Endothelial cell (in vitro differentiated cells): ENCODE results near the gene VASP. TPM values are rescaled to one million over a fixed set of nuclear protein-coding genes. Genes with fewer than 3 reads are reported as not detected.

ENCODE experiments used
- DNase-seq: peaks from one replicate; pipeline ENCODE4 v3.0.0; 2021; ENCODE audit warnings: low spot score
- H3K27ac Mint-ChIP-seq: one replicate; pipeline ENCODE4 v1.8.0; 2021; ENCODE audit warnings: mixed read lengths, inconsistent platforms; ENCODE audit not compliant: unreplicated experiment
- H3K27me3 Mint-ChIP-seq: one replicate; pipeline ENCODE4 v1.8.0; 2021; ENCODE audit warnings: mild to moderate bottlenecking, moderate library complexity, mixed read lengths, inconsistent platforms; ENCODE audit not compliant: unreplicated experiment
- H3K36me3 Mint-ChIP-seq: one replicate; pipeline ENCODE4 v1.8.0; 2021; ENCODE audit warnings: mild to moderate bottlenecking, low read depth, mixed read lengths, inconsistent platforms; ENCODE audit not compliant: unreplicated experiment
- H3K4me1 Mint-ChIP-seq: one replicate; pipeline ENCODE4 v1.8.0; 2021; ENCODE audit warnings: mild to moderate bottlenecking, mixed read lengths, inconsistent platforms; ENCODE audit not compliant: unreplicated experiment
- H3K4me3 Mint-ChIP-seq: one replicate; pipeline ENCODE4 v1.8.0; 2021; ENCODE audit warnings: mild to moderate bottlenecking, mixed read lengths, inconsistent platforms; ENCODE audit not compliant: unreplicated experiment
- H3K9me3 Mint-ChIP-seq: one replicate; pipeline ENCODE4 v1.8.0; 2021; ENCODE audit warnings: mixed read lengths, inconsistent platforms; ENCODE audit not compliant: unreplicated experiment
- CTCF ChIP-seq: fragments of 200-600 bp; sonication (generic); IDR thresholded peaks from one replicate; pipeline ENCODE4 v1.5.0; 2021; ENCODE audit warnings: antibody characterized with exemption; ENCODE audit not compliant: unreplicated experiment
- total RNA-seq: library from RNA; stranded (reverse); fragmentation: NEBNext Ultra II Directional; extraction: Animal tissue kit (Norgen Biotek cat#: 25700); gene quantifications from one replicate; pipeline ENCODE4 v1.2.1, GENCODE V29; 2021; ENCODE audit not compliant: unreplicated experiment

Gene VASP
- total RNA-seq, 1 donor from 2014 or later, result 246 TPM

GRCh38 chr19:45558399-45558878 lies 51.2 kb downstream of the VASP start:
- Mint-ChIP-seq H3K4me3 (no peak overlapping the region), H3K27ac (peak overlapping the region; percentile 30), H3K4me1 (peaks cover 18% of the 10 kb centered on the region), H3K9me3 (no peaks in the 10 kb centered on the region), H3K27me3 (peaks cover 5% of the 10 kb centered on the region), H3K36me3 (no peaks in the 10 kb centered on the region)
- peak; percentile 44 for TF ChIP-seq CTCF
- peak; percentile 74 for DNase-seq

- no peak for DNase-seq
- Mint-ChIP-seq H3K27ac (peak overlapping the region; percentile 96), H3K4me1 (peaks cover 18% of the 10 kb centered on the region), H3K4me3 (peak overlapping the region; percentile 42), H3K36me3 (no peaks in the 10 kb centered on the region), H3K9me3 (no peaks in the 10 kb centered on the region), H3K27me3 (peaks cover 5% of the 10 kb centered on the region)
- TF ChIP-seq CTCF, result no peak
These were observed 52.8 kb downstream of the VASP start for GRCh38 chr19:45560038-45560437.

- Mint-ChIP-seq H3K27ac (peak overlapping the region; percentile 96), H3K4me3 (peak overlapping the region; percentile 65), H3K27me3 (peaks cover 5% of the 10 kb centered on the region), H3K4me1 (peaks cover 18% of the 10 kb centered on the region), H3K36me3 (no peaks in the 10 kb centered on the region), H3K9me3 (no peaks in the 10 kb centered on the region)
- TF ChIP-seq CTCF, result no peak
- peak; percentile 21 for DNase-seq
These were observed 53.4 kb downstream of the VASP start for GRCh38 chr19:45560686-45561085.

- Mint-ChIP-seq H3K27ac (no peak overlapping the region), H3K36me3 (no peaks in the 10 kb centered on the region), H3K4me3 (no peak overlapping the region), H3K4me1 (peaks cover 18% of the 10 kb centered on the region), H3K27me3 (no peaks in the 10 kb centered on the region), H3K9me3 (no peaks in the 10 kb centered on the region)
- no peak for TF ChIP-seq CTCF
- DNase-seq, result no peak
These were observed 57.0 kb downstream of the VASP start for GRCh38 chr19:45564131-45564780.

- no peak for DNase-seq
- Mint-ChIP-seq H3K36me3 (peaks cover 3% of the 10 kb centered on the region), H3K27ac (no peak overlapping the region), H3K4me1 (peaks cover 3% of the 10 kb centered on the region), H3K9me3 (no peaks in the 10 kb centered on the region), H3K27me3 (no peaks in the 10 kb centered on the region), H3K4me3 (no peak overlapping the region)
- no peak for TF ChIP-seq CTCF
These were observed 60.3 kb downstream of the VASP start for GRCh38 chr19:45567609-45568008.
